Measurements from ENCODE around the gene SEMA4C. TPM values are rescaled to one million over a fixed set of nuclear protein-coding genes. Genes with fewer than 3 reads are reported as not detected.

Gene SEMA4C
- total RNA-seq, 1 experiment from 2014 or later: 16.3 TPM

- ChIA-PET POLR2A (interaction anchor here (4.6 kb wide), 1 partner anchor 9 kb away, joined by 53 read pairs; the partner anchor contains the start of gene ANKRD39), CTCF (interaction anchor here (0.5 to 5.8 kb wide), 5 partner anchors 9 to 210 kb away, joined by 3 to 30 read pairs (median 5); partner anchors contain the start of gene ANKRD39)
- H3K4me1 Mint-ChIP-seq (ENCODE audit: insufficient read depth, unreplicated experiment): peaks cover 5% of the 10 kb centered on the region
- no TSS peak for BruUV-seq (replicated peaks)
- peaks cover 18% of the 10 kb centered on the region for H3K36me3 Mint-ChIP-seq (ENCODE audit: insufficient read depth, unreplicated experiment)
- intact Hi-C loops (cut with micrococcal nuclease): no loop called here
- no peak for TF ChIP-seq CTCF (IDR thresholded peaks at IDR 0.05; ENCODE audit: unreplicated experiment)
- H3K9me3 Mint-ChIP-seq (ENCODE audit: unreplicated experiment): no peaks in the 10 kb centered on the region
- DNase-seq (ENCODE audit: unreplicated experiment): no peak
- H3K4me3 Mint-ChIP-seq (ENCODE audit: unreplicated experiment): peak overlapping the region; percentile 78
- H3K27me3 Mint-ChIP-seq (ENCODE audit: insufficient read depth, unreplicated experiment): no peaks in the 10 kb centered on the region
- no peak overlapping the region for H3K27ac Mint-ChIP-seq (ENCODE audit: low read depth, unreplicated experiment)
Measured at GRCh38 chr2:96866586-96866985, 3.3 kb downstream of the SEMA4C start.

DNA sequence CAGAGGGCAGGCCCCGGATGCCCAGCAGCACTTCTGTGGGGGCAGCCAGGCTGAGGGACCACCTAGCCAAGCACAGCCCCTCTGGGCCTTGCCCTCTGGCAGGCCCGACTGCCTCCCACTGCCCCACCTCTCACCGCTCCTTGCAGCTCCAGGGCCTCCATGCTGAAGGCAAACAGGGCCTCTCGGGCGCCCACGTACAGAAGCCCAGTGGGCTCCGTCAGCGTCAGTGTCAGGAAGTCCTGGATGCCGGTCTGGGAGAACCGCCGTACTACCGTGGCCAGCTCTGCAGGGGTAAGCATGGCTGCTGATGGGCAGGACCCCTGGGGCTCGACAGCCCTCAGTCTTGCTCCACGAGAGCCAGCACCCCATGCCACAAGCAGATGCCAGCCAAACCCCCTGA lies 3.7 kb downstream of the SEMA4C start:
- Mint-ChIP-seq H3K27me3 (ENCODE audit: insufficient read depth, unreplicated experiment) (no peaks in the 10 kb centered on the region), H3K4me3 (ENCODE audit: unreplicated experiment) (no peak overlapping the region), H3K36me3 (ENCODE audit: insufficient read depth, unreplicated experiment) (peaks cover 22% of the 10 kb centered on the region), H3K9me3 (ENCODE audit: unreplicated experiment) (no peaks in the 10 kb centered on the region), H3K27ac (ENCODE audit: low read depth, unreplicated experiment) (no peak overlapping the region), H3K4me1 (ENCODE audit: insufficient read depth, unreplicated experiment) (peaks cover 5% of the 10 kb centered on the region)
- DNase-seq (ENCODE audit: unreplicated experiment): no peak
- intact Hi-C loops (cut with micrococcal nuclease): no loop called here
- TF ChIP-seq CTCF (IDR thresholded peaks at IDR 0.05; ENCODE audit: unreplicated experiment): no peak
- POLR2A ChIA-PET: interaction anchor here (4.6 kb wide), 1 partner anchor 9 kb away, joined by 53 read pairs; the partner anchor contains the start of gene ANKRD39
- BruUV-seq (replicated peaks): no TSS peak
- CTCF ChIA-PET: interaction anchor here (0.9 to 5.8 kb wide), 3 partner anchors 8 to 84 kb away, joined by 5 to 30 read pairs (median 5); partner anchors contain the start of gene ANKRD39

DNA sequence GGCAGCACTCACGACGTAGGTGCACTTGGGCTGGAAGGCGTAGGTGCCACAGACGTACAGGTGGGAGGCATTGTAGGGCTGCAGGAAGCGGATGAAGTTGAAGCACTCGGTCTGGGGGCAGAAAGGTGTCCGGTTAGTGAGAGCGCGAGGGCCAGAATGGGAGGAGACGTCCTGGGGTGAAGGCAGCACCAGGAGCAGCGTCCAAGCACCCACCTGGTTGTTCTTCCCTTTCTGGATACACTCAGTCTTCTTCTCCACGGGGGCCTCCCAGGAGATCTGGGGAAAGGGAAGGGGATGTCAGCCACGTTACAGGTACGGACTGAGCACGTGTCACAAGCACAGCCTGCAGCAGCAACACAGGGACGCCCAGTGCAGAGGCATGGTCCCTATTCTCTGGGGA lies 4.2 kb downstream of the SEMA4C start:
- BruUV-seq (replicated peaks): no TSS peak
- no peak overlapping the region for H3K27ac Mint-ChIP-seq (ENCODE audit: low read depth, unreplicated experiment)
- no peak for DNase-seq (ENCODE audit: unreplicated experiment)
- H3K4me3 Mint-ChIP-seq (ENCODE audit: unreplicated experiment): no peak overlapping the region
- no peaks in the 10 kb centered on the region for H3K27me3 Mint-ChIP-seq (ENCODE audit: insufficient read depth, unreplicated experiment)
- CTCF ChIA-PET: interaction anchor here (1.1 kb wide), 1 partner anchor 62 kb away, joined by 5 read pairs; no protein-coding TSS in a partner anchor
- H3K9me3 Mint-ChIP-seq (ENCODE audit: unreplicated experiment): no peaks in the 10 kb centered on the region
- peaks cover 5% of the 10 kb centered on the region for H3K4me1 Mint-ChIP-seq (ENCODE audit: insufficient read depth, unreplicated experiment)
- POLR2A ChIA-PET: interaction anchor here (4.6 kb wide), 1 partner anchor 8 kb away, joined by 53 read pairs; the partner anchor contains the start of gene ANKRD39
- no peak for TF ChIP-seq CTCF (IDR thresholded peaks at IDR 0.05; ENCODE audit: unreplicated experiment)
- H3K36me3 Mint-ChIP-seq (ENCODE audit: insufficient read depth, unreplicated experiment): peaks cover 22% of the 10 kb centered on the region
- intact Hi-C loops (cut with micrococcal nuclease): no loop called here

- no peak for DNase-seq (ENCODE audit: unreplicated experiment)
- ChIA-PET CTCF (interaction anchor here (0.7 to 1.3 kb wide), 8 partner anchors 8 to 95 kb away, joined by 3 to 11 read pairs (median 3); no protein-coding TSS in a partner anchor), POLR2A (interaction anchor here (0.6 to 0.7 kb wide), 2 partner anchors 86 to 226 kb away, joined by 3 read pairs; partner anchors contain the start of gene KANSL3)
- H3K27me3 Mint-ChIP-seq (ENCODE audit: insufficient read depth, unreplicated experiment): no peaks in the 10 kb centered on the region
- no peak overlapping the region for H3K4me3 Mint-ChIP-seq (ENCODE audit: unreplicated experiment)
- peaks cover 22% of the 10 kb centered on the region for H3K36me3 Mint-ChIP-seq (ENCODE audit: insufficient read depth, unreplicated experiment)
- intact Hi-C loops (cut with micrococcal nuclease): no loop called here
- no peaks in the 10 kb centered on the region for H3K9me3 Mint-ChIP-seq (ENCODE audit: unreplicated experiment)
- no TSS peak for BruUV-seq (replicated peaks)
- no peak overlapping the region for H3K27ac Mint-ChIP-seq (ENCODE audit: low read depth, unreplicated experiment)
- no peak for TF ChIP-seq CTCF (IDR thresholded peaks at IDR 0.05; ENCODE audit: unreplicated experiment)
- H3K4me1 Mint-ChIP-seq (ENCODE audit: insufficient read depth, unreplicated experiment): peaks cover 5% of the 10 kb centered on the region
Measured at GRCh38 chr2:96864343-96865091, 5.4 kb downstream of the SEMA4C start.
